ENCODE measurements around the gene TMC2. TPM values are rescaled to one million over a fixed set of nuclear protein-coding genes. Genes with fewer than 3 reads are reported as not detected.

Gene TMC2
- total RNA-seq, 1 donor from 2014 or later, result not detected

- Mint-ChIP-seq H3K4me1 (peaks cover 21% of the 10 kb centered on the region), H3K36me3 (peaks cover 51% of the 10 kb centered on the region), H3K27ac (no peak overlapping the region), H3K27me3 (ENCODE audit: insufficient read depth, low read depth) (peaks cover 5% of the 10 kb centered on the region), H3K9me3 (no peaks in the 10 kb centered on the region), H3K4me3 (no peak overlapping the region)
- DNase-seq (ENCODE audit: low spot score), result no peak
- no peak overlapping the region for H3K9ac ChIP-seq
- H3K27me3 ChIP-seq, result no peaks in the 10 kb centered on the region
- peaks cover 38% of the 10 kb centered on the region for H3K79me2 ChIP-seq (ENCODE audit: low read depth)
- H3K9me3 ChIP-seq (ENCODE audit: low read depth), result no peaks in the 10 kb centered on the region
- H3K4me1 ChIP-seq, result peaks cover 11% of the 10 kb centered on the region
- peaks cover 60% of the 10 kb centered on the region for H3F3A ChIP-seq (ENCODE audit: low read depth)
- no peak overlapping the region for H3K4me2 ChIP-seq
- H2AFZ ChIP-seq (replicated peaks), result no peak overlapping the region
- no peak overlapping the region for H3K4me3 ChIP-seq
- peaks cover 51% of the 10 kb centered on the region for H4K20me1 ChIP-seq (ENCODE audit: low read depth)
- no peaks in the 10 kb centered on the region for H3K36me3 ChIP-seq
- no peak overlapping the region for H3K27ac ChIP-seq
- TF ChIP-seq EZH2 (IDR thresholded peaks at IDR 0.05) (no peak), CTCF (IDR thresholded peaks at IDR 0.05) (no peak), EZH2phosphoT487 (IDR thresholded peaks at IDR 0.05) (no peak)
These were observed 122.3 kb downstream of the TMC2 start for GRCh38 chr20:2658414-2659354.

- DNase-seq (ENCODE audit: low spot score), result no peak
- no peak overlapping the region for H3K27ac Mint-ChIP-seq
- Histone ChIP-seq H3K27me3 (no peaks in the 10 kb centered on the region), H3K36me3 (no peaks in the 10 kb centered on the region), H3F3A (ENCODE audit: low read depth) (peaks cover 56% of the 10 kb centered on the region), H3K4me1 (peaks cover 5% of the 10 kb centered on the region), H3K4me3 (no peak overlapping the region), H3K79me2 (ENCODE audit: low read depth) (peaks cover 32% of the 10 kb centered on the region), H4K20me1 (ENCODE audit: low read depth) (peaks cover 43% of the 10 kb centered on the region), H3K4me2 (no peak overlapping the region), H3K9ac (no peak overlapping the region), H3K9me3 (ENCODE audit: low read depth) (no peaks in the 10 kb centered on the region), H3K27ac (no peak overlapping the region), H2AFZ (replicated peaks) (no peak overlapping the region)
- TF ChIP-seq CTCF (IDR thresholded peaks at IDR 0.05) (no peak), EZH2 (IDR thresholded peaks at IDR 0.05) (no peak), EZH2phosphoT487 (IDR thresholded peaks at IDR 0.05) (no peak)
- no peaks in the 10 kb centered on the region for H3K9me3 Mint-ChIP-seq
- H3K4me1 Mint-ChIP-seq, result peaks cover 16% of the 10 kb centered on the region
- peaks cover 5% of the 10 kb centered on the region for H3K27me3 Mint-ChIP-seq (ENCODE audit: insufficient read depth, low read depth)
- peak overlapping the region; percentile 8 for H3K4me3 Mint-ChIP-seq
- peaks cover 49% of the 10 kb centered on the region for H3K36me3 Mint-ChIP-seq
These were observed 123.2 kb downstream of the TMC2 start for GRCh38 chr20:2659547-2659946.

GRCh38 chr20:2663364-2663886 is 127.1 kb downstream of the TMC2 start:
- Histone ChIP-seq H3K79me2 (ENCODE audit: low read depth) (peaks cover 14% of the 10 kb centered on the region), H3K9me3 (ENCODE audit: low read depth) (no peaks in the 10 kb centered on the region), H3K27ac (no peak overlapping the region), H3K4me1 (peaks cover 5% of the 10 kb centered on the region), H3K36me3 (no peaks in the 10 kb centered on the region), H3K9ac (peak overlapping the region; percentile 94), H3K4me2 (peak overlapping the region; percentile 99), H4K20me1 (ENCODE audit: low read depth) (peaks cover 8% of the 10 kb centered on the region), H3K4me3 (peak overlapping the region; percentile 82), H3K27me3 (peaks cover 30% of the 10 kb centered on the region), H2AFZ (replicated peaks) (peak overlapping the region; percentile 90), H3F3A (ENCODE audit: low read depth) (peaks cover 21% of the 10 kb centered on the region)
- DNase-seq (ENCODE audit: low spot score), result no peak
- Mint-ChIP-seq H3K36me3 (peaks cover 19% of the 10 kb centered on the region), H3K4me3 (peak overlapping the region; percentile 92), H3K27ac (peak overlapping the region; percentile 75), H3K9me3 (no peaks in the 10 kb centered on the region), H3K27me3 (ENCODE audit: insufficient read depth, low read depth) (peaks cover 5% of the 10 kb centered on the region), H3K4me1 (peaks cover 12% of the 10 kb centered on the region)
- TF ChIP-seq EZH2 (IDR thresholded peaks at IDR 0.05) (no peak), EZH2phosphoT487 (IDR thresholded peaks at IDR 0.05) (no peak), CTCF (IDR thresholded peaks at IDR 0.05) (no peak)

Measured in neural progenitor cell (in vitro differentiated cells).